Measurements from ENCODE around the gene ITPR1.

ITPR1 gene

GRCh38 chr3:4570840-4571621 lies 77.9 kb downstream of the ITPR1 start:
- no peaks in the 10 kb centered on the region for H3K4me1 ChIP-seq (ENCODE audit: control insufficient read depth, low read depth, low read length)
- no CpG with 5 or more reads among the region's 7 CpGs for WGBS (ENCODE audit: extremely low coverage, insufficient coverage, low lambda C conversion rate)

GRCh38 chr3:4571690-4572334 lies 78.7 kb downstream of the ITPR1 start:
- H2BK15ac ChIP-seq (replicated peaks; ENCODE audit: low read depth): no peak overlapping the region
- no CpG with 5 or more reads among the region's 1 CpG for WGBS (ENCODE audit: extremely low coverage, insufficient coverage, low lambda C conversion rate)

More at GRCh38 chr3:4570840-4571621, 77.9 kb downstream of the ITPR1 start:
- H3K4ac ChIP-seq (ENCODE audit: low read depth, low read length): no peak overlapping the region
- no peaks in the 10 kb centered on the region for H3K79me2 ChIP-seq (ENCODE audit: control insufficient read depth, insufficient read depth, low read length)
- no peak overlapping the region for H3K56ac ChIP-seq (ENCODE audit: low read length)
- no peak for DNase-seq
- no peaks in the 10 kb centered on the region for H3K36me3 ChIP-seq (ENCODE audit: control insufficient read depth, insufficient read depth, low read length)
- H3K18ac ChIP-seq (ENCODE audit: low read length): no peak overlapping the region
- H2BK15ac ChIP-seq (replicated peaks; ENCODE audit: low read depth): no peak overlapping the region
- no peak overlapping the region for H2AK5ac ChIP-seq (ENCODE audit: low read length)
- H2BK120ac ChIP-seq (ENCODE audit: low read depth, low read length): no peak overlapping the region
- no peak overlapping the region for H3K9ac ChIP-seq (ENCODE audit: low read length)
- no peaks in the 10 kb centered on the region for H3K79me1 ChIP-seq (ENCODE audit: low read length)
- no peaks in the 10 kb centered on the region for H3K27me3 ChIP-seq (ENCODE audit: insufficient read depth, low read length, poor library complexity)
- H2BK5ac ChIP-seq (ENCODE audit: low read length): no peak overlapping the region
- no peak overlapping the region for H3K27ac ChIP-seq (ENCODE audit: low read depth, low read length)
- H3K4me2 ChIP-seq (ENCODE audit: low read length): no peak overlapping the region
- no peak overlapping the region for H4K8ac ChIP-seq (ENCODE audit: low read depth, low read length)
- no peak overlapping the region for H3K23ac ChIP-seq (ENCODE audit: low read length)
- no peak overlapping the region for H4K5ac ChIP-seq (ENCODE audit: low read length)
- H3K4me3 ChIP-seq (ENCODE audit: low read length): no peak overlapping the region

DNA sequence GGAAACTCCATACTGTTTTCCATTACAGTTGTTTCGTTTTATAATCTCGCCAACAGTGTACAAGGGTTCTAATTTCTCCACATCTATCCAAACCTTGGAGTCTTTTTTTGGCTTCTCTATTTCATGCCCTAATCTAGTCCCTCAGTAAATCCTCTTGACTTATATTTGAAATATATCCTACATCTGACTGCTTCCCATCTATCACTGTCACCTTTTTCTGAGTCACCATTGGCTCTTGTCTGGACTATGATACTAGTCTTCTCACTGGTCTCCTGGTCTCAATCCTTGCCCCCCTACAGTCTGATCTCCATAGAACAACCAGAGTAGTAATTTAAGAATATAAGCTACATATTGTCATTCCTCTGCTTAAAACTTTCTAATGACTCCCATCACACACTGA lies 80.0 kb downstream of the ITPR1 start:
- Histone ChIP-seq H2BK120ac (ENCODE audit: low read depth, low read length) (no peak overlapping the region), H3K18ac (ENCODE audit: low read length) (no peak overlapping the region), H3K79me1 (ENCODE audit: low read length) (no peaks in the 10 kb centered on the region), H3K36me3 (ENCODE audit: control insufficient read depth, insufficient read depth, low read length) (no peaks in the 10 kb centered on the region), H3K27me3 (ENCODE audit: insufficient read depth, low read length, poor library complexity) (no peaks in the 10 kb centered on the region), H3K4me2 (ENCODE audit: low read length) (no peak overlapping the region), H2AK5ac (ENCODE audit: low read length) (no peak overlapping the region), H3K4me3 (ENCODE audit: low read length) (no peak overlapping the region), H3K4ac (ENCODE audit: low read depth, low read length) (no peak overlapping the region), H4K8ac (ENCODE audit: low read depth, low read length) (no peak overlapping the region), H3K9ac (ENCODE audit: low read length) (no peak overlapping the region), H3K79me2 (ENCODE audit: control insufficient read depth, insufficient read depth, low read length) (no peaks in the 10 kb centered on the region), H2BK5ac (ENCODE audit: low read length) (no peak overlapping the region), H4K5ac (ENCODE audit: low read length) (no peak overlapping the region), H3K56ac (ENCODE audit: low read length) (no peak overlapping the region), H2BK15ac (replicated peaks; ENCODE audit: low read depth) (no peak overlapping the region), H3K23ac (ENCODE audit: low read length) (no peak overlapping the region), H3K27ac (ENCODE audit: low read depth, low read length) (no peak overlapping the region), H3K4me1 (ENCODE audit: control insufficient read depth, low read depth, low read length) (no peaks in the 10 kb centered on the region)
- DNase-seq: no peak
- whole genome bisulfite sequencing (ENCODE audit: extremely low coverage, insufficient coverage, low lambda C conversion rate): no CpG with 5 or more reads among the region's 2 CpGs

More at GRCh38 chr3:4571690-4572334, 78.7 kb downstream of the ITPR1 start:
- no peak overlapping the region for H4K8ac ChIP-seq (ENCODE audit: low read depth, low read length)
- H3K27me3 ChIP-seq (ENCODE audit: insufficient read depth, low read length, poor library complexity): no peaks in the 10 kb centered on the region
- no peak overlapping the region for H2BK120ac ChIP-seq (ENCODE audit: low read depth, low read length)
- H2BK5ac ChIP-seq (ENCODE audit: low read length): no peak overlapping the region
- H3K9ac ChIP-seq (ENCODE audit: low read length): no peak overlapping the region
- H3K36me3 ChIP-seq (ENCODE audit: control insufficient read depth, insufficient read depth, low read length): no peaks in the 10 kb centered on the region
- H2AK5ac ChIP-seq (ENCODE audit: low read length): no peak overlapping the region
- DNase-seq: peak; percentile 47
- H3K79me1 ChIP-seq (ENCODE audit: low read length): no peaks in the 10 kb centered on the region
- H3K27ac ChIP-seq (ENCODE audit: low read depth, low read length): no peak overlapping the region
- H3K23ac ChIP-seq (ENCODE audit: low read length): no peak overlapping the region
- no peak overlapping the region for H3K18ac ChIP-seq (ENCODE audit: low read length)
- no peaks in the 10 kb centered on the region for H3K79me2 ChIP-seq (ENCODE audit: control insufficient read depth, insufficient read depth, low read length)
- no peaks in the 10 kb centered on the region for H3K4me1 ChIP-seq (ENCODE audit: control insufficient read depth, low read depth, low read length)
- H3K4me2 ChIP-seq (ENCODE audit: low read length): no peak overlapping the region
- H3K4me3 ChIP-seq (ENCODE audit: low read length): no peak overlapping the region
- no peak overlapping the region for H4K5ac ChIP-seq (ENCODE audit: low read length)
- H3K56ac ChIP-seq (ENCODE audit: low read length): no peak overlapping the region
- H3K4ac ChIP-seq (ENCODE audit: low read depth, low read length): no peak overlapping the region

- no peak overlapping the region for H3K18ac ChIP-seq (ENCODE audit: low read length)
- H3K9ac ChIP-seq (ENCODE audit: low read length): no peak overlapping the region
- H3K36me3 ChIP-seq (ENCODE audit: control insufficient read depth, insufficient read depth, low read length): no peaks in the 10 kb centered on the region
- no peaks in the 10 kb centered on the region for H3K79me1 ChIP-seq (ENCODE audit: low read length)
- WGBS (ENCODE audit: extremely low coverage, insufficient coverage, low lambda C conversion rate): no CpG with 5 or more reads among the region's 6 CpGs
- H3K4me2 ChIP-seq (ENCODE audit: low read length): no peak overlapping the region
- no peaks in the 10 kb centered on the region for H3K79me2 ChIP-seq (ENCODE audit: control insufficient read depth, insufficient read depth, low read length)
- H3K27me3 ChIP-seq (ENCODE audit: insufficient read depth, low read length, poor library complexity): no peaks in the 10 kb centered on the region
- H3K27ac ChIP-seq (ENCODE audit: low read depth, low read length): no peak overlapping the region
- H3K4me1 ChIP-seq (ENCODE audit: control insufficient read depth, low read depth, low read length): no peaks in the 10 kb centered on the region
- H2AK5ac ChIP-seq (ENCODE audit: low read length): no peak overlapping the region
- H3K4me3 ChIP-seq (ENCODE audit: low read length): no peak overlapping the region
- H2BK15ac ChIP-seq (replicated peaks; ENCODE audit: low read depth): no peak overlapping the region
- no peak overlapping the region for H3K56ac ChIP-seq (ENCODE audit: low read length)
- no peak overlapping the region for H4K5ac ChIP-seq (ENCODE audit: low read length)
- H2BK5ac ChIP-seq (ENCODE audit: low read length): no peak overlapping the region
- H2BK120ac ChIP-seq (ENCODE audit: low read depth, low read length): no peak overlapping the region
- no peak overlapping the region for H3K23ac ChIP-seq (ENCODE audit: low read length)
- no peak overlapping the region for H3K4ac ChIP-seq (ENCODE audit: low read depth, low read length)
- no peak overlapping the region for H4K8ac ChIP-seq (ENCODE audit: low read depth, low read length)
- DNase-seq: no peak
Observed at GRCh38 chr3:4574426-4574965, 81.3 kb downstream of the ITPR1 start.

DNA sequence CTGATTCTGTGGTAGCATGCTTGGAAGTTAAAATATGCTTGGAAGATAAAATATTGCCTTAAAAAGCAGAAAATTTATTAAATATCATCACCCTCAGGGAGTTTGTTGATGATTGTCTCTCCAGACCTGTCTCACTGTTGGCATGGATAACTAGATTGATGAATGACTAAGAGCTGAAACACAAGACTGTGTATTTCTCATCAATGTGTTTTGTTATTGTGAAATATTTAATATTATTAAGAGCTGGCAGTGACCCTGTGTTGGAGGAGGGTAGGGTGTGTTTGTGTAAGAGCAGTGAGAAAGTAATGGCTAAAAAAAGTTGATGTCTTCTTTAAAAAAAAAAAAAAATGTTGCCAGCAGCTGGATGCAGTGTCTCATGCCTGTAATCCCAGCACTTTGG lies 82.2 kb downstream of the ITPR1 start:
- no peak overlapping the region for H3K23ac ChIP-seq (ENCODE audit: low read length)
- H4K5ac ChIP-seq (ENCODE audit: low read length): no peak overlapping the region
- no peak overlapping the region for H2AK5ac ChIP-seq (ENCODE audit: low read length)
- no peak for DNase-seq
- no peak overlapping the region for H2BK15ac ChIP-seq (replicated peaks; ENCODE audit: low read depth)
- no peaks in the 10 kb centered on the region for H3K36me3 ChIP-seq (ENCODE audit: control insufficient read depth, insufficient read depth, low read length)
- no peaks in the 10 kb centered on the region for H3K79me2 ChIP-seq (ENCODE audit: control insufficient read depth, insufficient read depth, low read length)
- no peak overlapping the region for H3K18ac ChIP-seq (ENCODE audit: low read length)
- no peak overlapping the region for H4K8ac ChIP-seq (ENCODE audit: low read depth, low read length)
- H3K27ac ChIP-seq (ENCODE audit: low read depth, low read length): no peak overlapping the region
- H3K4me1 ChIP-seq (ENCODE audit: control insufficient read depth, low read depth, low read length): no peaks in the 10 kb centered on the region
- H2BK5ac ChIP-seq (ENCODE audit: low read length): no peak overlapping the region
- H3K4ac ChIP-seq (ENCODE audit: low read depth, low read length): no peak overlapping the region
- no peak overlapping the region for H3K4me3 ChIP-seq (ENCODE audit: low read length)
- H3K9ac ChIP-seq (ENCODE audit: low read length): no peak overlapping the region
- no peak overlapping the region for H2BK120ac ChIP-seq (ENCODE audit: low read depth, low read length)
- H3K4me2 ChIP-seq (ENCODE audit: low read length): no peak overlapping the region
- no peak overlapping the region for H3K56ac ChIP-seq (ENCODE audit: low read length)
- no peaks in the 10 kb centered on the region for H3K27me3 ChIP-seq (ENCODE audit: insufficient read depth, low read length, poor library complexity)
- no peaks in the 10 kb centered on the region for H3K79me1 ChIP-seq (ENCODE audit: low read length)
